Peyer's patch (tissue), 4 donors: ENCODE data around the gene COPS7B. TPM values are rescaled to one million over a fixed set of nuclear protein-coding genes. Genes with fewer than 3 reads are reported as not detected.

ENCODE experiments used
- DNase-seq, 3 donors: peaks; one replicate each; pipeline ENCODE4 v3.0.0-alpha.2; 2017 to 2019
- H3K27ac ChIP-seq, 4 donors: fragments of 200-600 bp; sonication (generic); one replicate each; pipeline ENCODE4 v1.5.1; 2016 to 2019
- H3K27me3 ChIP-seq, 2 donors: fragments of 200-600 bp; sonication (generic); one replicate each; pipeline ENCODE4 v1.5.1; 2019
- H3K36me3 ChIP-seq, 3 donors: fragments of 200-600 bp; sonication (generic); one replicate each; pipeline ENCODE4 v1.5.1; 2016 to 2019
- H3K4me1 ChIP-seq, 4 donors: fragments of 200-600 bp; sonication (generic); one replicate each; pipeline ENCODE4 v1.5.1; 2016 to 2019
- H3K4me3 ChIP-seq, 4 donors: fragments of 200-600 bp; sonication (generic); 1 replicate in 3 of 4; 2 replicates in 1 of 4; pipeline ENCODE4 v1.5.1; 2016 to 2019; ENCODE audit warnings: mild to moderate bottlenecking in 1 of 4
- H3K9me3 ChIP-seq, 4 donors: fragments of 200-600 bp; sonication (generic); one replicate each; pipeline ENCODE4 v1.5.1; 2016 to 2019; ENCODE audit warnings: mild to moderate bottlenecking in 1 of 4
- CTCF ChIP-seq, 6 experiments: fragments of 450-650 bp in 4 of 6; fragments of 200-600 bp in 2 of 6; sonication (generic) in 1 of 6; IDR thresholded peaks; one replicate each; pipeline ENCODE4 v1.5.1; 2017 to 2019; ENCODE audit warnings: antibody characterized with exemption in 6 of 6, mild to moderate bottlenecking in 3 of 6, moderate library complexity in 1 of 6
- POLR2A ChIP-seq, 2 donors: fragments of 450-650 bp; IDR thresholded peaks; one replicate each; pipeline ENCODE4 v1.5.1; 2017; ENCODE audit warnings: antibody characterized with exemption in 2 of 2, mild to moderate bottlenecking in 2 of 2, moderate library complexity in 2 of 2
- total RNA-seq, 4 donors: library from RNA; depleted of rRNA; stranded (reverse); fragments of >200 nt; gene quantifications; one replicate each; pipeline ENCODE4 v1.1.0, GENCODE V29; 2016

COPS7B gene
- total RNA-seq, 4 donors from 2014 or later, result 33.5 to 217 (median 43.4) TPM

GRCh38 chr2:231751042-231751815, 35.0 kb upstream of the COPS7B start:
- no peaks in the 10 kb centered on the region for H3K27me3 ChIP-seq
- no peaks in the 10 kb centered on the region for H3K9me3 ChIP-seq
- no peaks in the 10 kb centered on the region for H3K36me3 ChIP-seq
- H3K4me3 ChIP-seq, result no peak overlapping the region
- TF ChIP-seq POLR2A (IDR thresholded peaks at IDR 0.05) (no peak), CTCF (IDR thresholded peaks at IDR 0.05) (no peak)
- H3K4me1 ChIP-seq, result no peaks in the 10 kb centered on the region
- no peak overlapping the region for H3K27ac ChIP-seq
- DNase-seq, result no peak

DNA sequence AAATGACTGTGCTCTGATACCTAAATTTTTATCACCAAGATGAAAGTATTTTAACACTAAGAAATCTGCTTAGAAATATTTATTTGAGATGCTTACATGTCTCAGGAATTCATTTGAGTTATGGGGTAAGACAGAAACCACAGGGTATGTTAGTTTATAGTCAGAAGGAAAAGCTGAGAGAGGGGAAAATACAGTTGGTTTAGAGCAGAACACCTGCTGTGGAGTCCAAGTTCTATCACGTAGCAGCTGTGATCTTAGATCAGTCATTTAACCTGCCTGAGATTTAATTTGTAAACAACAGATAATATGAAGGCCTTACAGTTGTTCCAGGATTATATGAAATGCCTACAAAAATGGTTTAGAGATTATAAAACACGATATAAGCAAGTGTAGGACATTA, 34.2 kb upstream of the COPS7B start:
- H3K4me1 ChIP-seq, result no peaks in the 10 kb centered on the region
- no peaks in the 10 kb centered on the region for H3K27me3 ChIP-seq
- H3K27ac ChIP-seq, result no peak overlapping the region
- no peak overlapping the region for H3K4me3 ChIP-seq
- H3K9me3 ChIP-seq, result no peaks in the 10 kb centered on the region
- TF ChIP-seq POLR2A (IDR thresholded peaks at IDR 0.05) (no peak), CTCF (IDR thresholded peaks at IDR 0.05) (no peak)
- no peak for DNase-seq
- H3K36me3 ChIP-seq, result no peaks in the 10 kb centered on the region

GRCh38 chr2:231761735-231762134, 24.5 kb upstream of the COPS7B start:
- H3K27me3 ChIP-seq, result no peaks in the 10 kb centered on the region
- no peak overlapping the region for H3K27ac ChIP-seq
- H3K9me3 ChIP-seq, result no peaks in the 10 kb centered on the region
- TF ChIP-seq POLR2A (IDR thresholded peaks at IDR 0.05) (no peak), CTCF (IDR thresholded peaks at IDR 0.05) (no peak)
- H3K36me3 ChIP-seq, result no peaks in the 10 kb centered on the region
- no peaks in the 10 kb centered on the region for H3K4me1 ChIP-seq
- DNase-seq, result no peak
- H3K4me3 ChIP-seq, result no peak overlapping the region

- Histone ChIP-seq H3K27ac (no peak overlapping the region), H3K36me3 (no peaks in the 10 kb centered on the region), H3K9me3 (no peaks in the 10 kb centered on the region), H3K27me3 (no peaks in the 10 kb centered on the region), H3K4me1 (no peaks in the 10 kb centered on the region), H3K4me3 (no peak overlapping the region)
- TF ChIP-seq POLR2A (IDR thresholded peaks at IDR 0.05) (no peak), CTCF (IDR thresholded peaks at IDR 0.05) (no peak)
- DNase-seq, result no peak
Measured at GRCh38 chr2:231764124-231764523, 22.1 kb upstream of the COPS7B start.

GRCh38 chr2:231764760-231765159, 21.5 kb upstream of the COPS7B start:
- Histone ChIP-seq H3K27me3 (no peaks in the 10 kb centered on the region), H3K27ac (no peak overlapping the region), H3K36me3 (no peaks in the 10 kb centered on the region), H3K9me3 (no peaks in the 10 kb centered on the region), H3K4me3 (no peak overlapping the region), H3K4me1 (no peaks in the 10 kb centered on the region)
- TF ChIP-seq CTCF (IDR thresholded peaks at IDR 0.05) (no peak), POLR2A (IDR thresholded peaks at IDR 0.05) (no peak)
- DNase-seq, result no peak
